Stomach smooth muscle (tissue), 2 donors: ENCODE results near the gene ZBTB21.

ENCODE experiments used
- H3K27ac ChIP-seq: one replicate; pipeline ENCODE4 v1.7.0; 2013; ENCODE audit warnings: mild to moderate bottlenecking, low read length, inconsistent platforms
- H3K27me3 ChIP-seq, 2 donors: one replicate each; pipeline ENCODE4 v1.7.0; 2013; ENCODE audit warnings: low read length in 2 of 2; ENCODE audit not compliant: insufficient read depth in 2 of 2, control insufficient read depth in 1 of 2
- H3K36me3 ChIP-seq, 2 donors: one replicate each; pipeline ENCODE4 v1.7.0; 2013; ENCODE audit warnings: low read length in 2 of 2; ENCODE audit not compliant: control insufficient read depth in 2 of 2, insufficient read depth in 2 of 2
- H3K4me1 ChIP-seq: one replicate; pipeline ENCODE4 v1.7.0; 2013; ENCODE audit warnings: low read length; ENCODE audit not compliant: control insufficient read depth, insufficient read depth
- H3K4me3 ChIP-seq, 2 donors: one replicate each; pipeline ENCODE4 v1.7.0; 2013; ENCODE audit warnings: low read length in 2 of 2
- H3K9ac ChIP-seq, 2 donors: one replicate each; pipeline ENCODE4 v1.7.0; 2013; ENCODE audit warnings: low read length in 2 of 2, mild to moderate bottlenecking in 1 of 2
- H3K9me3 ChIP-seq, 2 donors: one replicate each; pipeline ENCODE4 v1.7.0; 2013; ENCODE audit warnings: low read length in 2 of 2; ENCODE audit not compliant: control insufficient read depth in 2 of 2
- donor health status: healthy.
- donor health status: Pancreatic carcinoma.

The ZBTB21 gene

DNA sequence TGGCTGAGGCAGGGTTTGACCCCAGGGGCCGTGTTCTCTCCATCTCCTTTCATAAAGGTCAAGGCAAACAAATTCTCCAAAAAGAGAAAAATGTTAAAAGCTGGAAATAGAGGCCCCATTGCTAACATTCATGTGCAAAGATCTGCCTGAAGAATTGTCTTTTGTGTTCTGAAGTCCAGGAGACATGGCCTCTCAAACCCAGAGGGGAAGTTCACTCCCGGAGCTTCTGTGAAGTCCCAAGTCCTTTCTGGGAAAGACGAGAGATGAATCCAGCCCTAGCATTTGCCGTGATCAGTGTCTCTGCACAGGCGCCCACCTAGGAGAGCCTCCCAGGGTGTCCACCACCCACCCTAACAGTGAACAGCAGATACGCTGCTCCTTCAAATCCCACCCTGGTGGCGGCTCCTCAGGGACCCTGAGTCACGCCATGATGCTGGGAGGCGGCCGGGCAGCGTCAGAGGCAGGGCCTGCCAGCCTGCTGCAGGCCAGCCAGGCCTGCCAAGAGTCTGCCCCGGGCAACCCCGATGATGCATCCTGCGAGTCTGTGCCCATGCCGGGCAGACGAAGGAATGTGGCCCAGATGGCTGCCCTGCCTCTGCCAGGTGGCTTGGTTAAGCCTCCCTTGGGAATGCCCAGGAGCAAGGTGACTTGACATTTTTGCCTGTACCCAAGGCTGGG is 51.1 kb downstream of the ZBTB21 start:
- H3K4me1 ChIP-seq: peaks cover 17% of the 10 kb centered on the region
- no peak overlapping the region for H3K9ac ChIP-seq
- H3K4me3 ChIP-seq: no peak overlapping the region
- no peaks in the 10 kb centered on the region for H3K27me3 ChIP-seq
- no peaks in the 10 kb centered on the region for H3K9me3 ChIP-seq
- no peaks in the 10 kb centered on the region for H3K36me3 ChIP-seq
- H3K27ac ChIP-seq: no peak overlapping the region

DNA sequence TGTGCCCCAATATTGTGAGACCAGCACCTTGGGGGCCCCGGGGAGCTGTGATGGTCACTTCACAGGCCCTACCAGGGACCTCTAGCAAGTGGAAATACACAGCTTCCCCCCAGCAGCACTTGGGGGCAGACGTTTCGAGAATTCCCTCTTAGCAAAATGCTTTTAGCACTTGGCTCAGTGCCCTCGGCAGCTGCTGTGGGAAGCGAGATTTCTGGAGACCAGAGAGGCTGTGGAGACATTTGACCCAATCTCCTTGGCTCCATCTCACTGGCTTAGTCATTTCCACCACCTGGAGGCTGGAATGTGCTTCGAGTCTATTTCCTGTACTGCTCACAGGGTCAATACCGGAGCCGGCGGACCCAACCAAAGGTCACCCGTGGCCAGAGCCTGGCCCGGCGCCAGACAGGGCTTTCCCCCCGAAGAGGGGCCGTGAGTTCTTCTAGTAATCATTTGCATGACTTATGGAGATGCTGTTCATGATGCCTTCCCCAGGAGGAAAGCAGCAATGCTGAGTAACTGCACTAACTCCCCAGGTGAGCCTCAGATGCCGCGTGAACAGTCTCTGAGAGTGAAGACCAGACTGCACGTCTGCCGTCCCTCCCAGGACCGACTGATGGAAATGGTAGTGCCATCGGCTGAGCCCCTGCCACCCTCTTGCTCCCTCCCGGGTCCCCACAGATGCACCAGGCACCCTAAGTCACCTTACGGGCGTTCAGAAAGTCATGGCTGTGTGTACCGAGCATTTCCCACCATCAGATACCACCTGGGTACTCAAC is 52.0 kb downstream of the ZBTB21 start:
- Histone ChIP-seq H3K9ac (peak overlapping the region in 1 of 2 donors; percentile 13), H3K27ac (peak overlapping the region; percentile 1), H3K27me3 (no peaks in the 10 kb centered on the region), H3K9me3 (no peaks in the 10 kb centered on the region), H3K4me3 (no peak overlapping the region), H3K36me3 (no peaks in the 10 kb centered on the region), H3K4me1 (peaks cover 18% of the 10 kb centered on the region)

DNA sequence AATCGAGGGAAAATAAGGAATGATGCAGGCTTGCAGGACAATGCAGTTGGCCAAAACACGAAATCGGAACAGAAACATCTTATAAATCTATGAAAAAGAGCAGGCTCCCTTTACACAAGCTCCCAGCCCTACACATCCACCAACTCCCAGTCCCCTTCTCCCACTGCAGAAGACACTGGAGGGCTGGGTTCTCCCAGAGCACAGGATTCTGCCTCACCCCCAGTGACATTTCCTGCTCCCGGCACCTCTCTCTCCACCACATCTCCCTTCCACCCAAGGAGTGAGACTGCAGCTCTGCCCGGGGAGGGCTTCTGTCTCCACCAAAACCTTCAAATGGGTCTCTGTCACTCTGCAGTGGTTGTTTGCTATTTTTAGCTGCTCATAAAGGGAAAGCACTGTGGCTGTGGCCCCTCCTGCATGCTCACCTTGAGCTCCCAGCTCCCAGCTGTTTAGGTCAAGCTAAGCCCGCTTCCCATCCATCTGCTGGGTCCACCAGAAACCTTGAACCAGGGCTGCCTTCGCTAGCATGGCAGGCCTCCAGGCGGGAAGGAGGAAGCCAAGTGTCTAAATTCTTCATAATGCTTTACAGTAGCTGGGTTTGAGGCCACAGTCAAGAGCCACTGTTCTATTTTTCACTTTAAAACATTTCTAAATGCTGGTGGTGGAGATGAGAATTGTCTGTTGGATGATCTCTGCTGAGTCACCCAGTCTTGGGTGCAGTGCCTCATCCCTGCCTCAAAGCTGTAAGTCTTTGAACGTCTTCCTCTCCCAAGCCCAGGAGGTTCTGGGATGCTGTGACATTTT is 53.0 kb downstream of the ZBTB21 start:
- Histone ChIP-seq H3K9ac (no peak overlapping the region), H3K9me3 (no peaks in the 10 kb centered on the region), H3K27me3 (no peaks in the 10 kb centered on the region), H3K36me3 (no peaks in the 10 kb centered on the region), H3K4me1 (peaks cover 27% of the 10 kb centered on the region), H3K27ac (peak overlapping the region; percentile 1), H3K4me3 (no peak overlapping the region)

DNA sequence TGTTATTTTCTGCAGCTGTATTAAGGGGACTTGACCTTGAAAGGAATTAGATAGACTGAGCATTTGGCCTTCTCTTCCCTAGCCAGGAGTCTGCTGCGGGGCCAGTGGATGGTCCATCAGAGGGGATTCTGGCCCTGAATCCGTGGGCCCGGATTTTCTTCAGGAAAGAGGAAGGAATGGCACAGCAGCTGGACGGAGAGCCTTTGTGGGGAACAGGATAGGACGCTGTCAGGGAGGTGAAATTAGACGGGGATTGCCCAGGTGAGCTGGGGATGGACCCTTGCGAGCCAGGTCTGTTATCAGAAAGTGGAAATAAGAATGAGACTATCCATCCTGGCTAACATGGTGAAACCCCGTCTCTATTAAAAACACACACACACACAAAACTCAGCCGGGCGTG is 54.6 kb downstream of the ZBTB21 start:
- no peak overlapping the region for H3K9ac ChIP-seq
- H3K36me3 ChIP-seq: peaks cover 0 to 2% of the 10 kb centered on the region in 2 donors
- H3K27me3 ChIP-seq: no peaks in the 10 kb centered on the region
- H3K9me3 ChIP-seq: no peaks in the 10 kb centered on the region
- H3K4me1 ChIP-seq: peaks cover 37% of the 10 kb centered on the region
- no peak overlapping the region for H3K4me3 ChIP-seq
- H3K27ac ChIP-seq: no peak overlapping the region

DNA sequence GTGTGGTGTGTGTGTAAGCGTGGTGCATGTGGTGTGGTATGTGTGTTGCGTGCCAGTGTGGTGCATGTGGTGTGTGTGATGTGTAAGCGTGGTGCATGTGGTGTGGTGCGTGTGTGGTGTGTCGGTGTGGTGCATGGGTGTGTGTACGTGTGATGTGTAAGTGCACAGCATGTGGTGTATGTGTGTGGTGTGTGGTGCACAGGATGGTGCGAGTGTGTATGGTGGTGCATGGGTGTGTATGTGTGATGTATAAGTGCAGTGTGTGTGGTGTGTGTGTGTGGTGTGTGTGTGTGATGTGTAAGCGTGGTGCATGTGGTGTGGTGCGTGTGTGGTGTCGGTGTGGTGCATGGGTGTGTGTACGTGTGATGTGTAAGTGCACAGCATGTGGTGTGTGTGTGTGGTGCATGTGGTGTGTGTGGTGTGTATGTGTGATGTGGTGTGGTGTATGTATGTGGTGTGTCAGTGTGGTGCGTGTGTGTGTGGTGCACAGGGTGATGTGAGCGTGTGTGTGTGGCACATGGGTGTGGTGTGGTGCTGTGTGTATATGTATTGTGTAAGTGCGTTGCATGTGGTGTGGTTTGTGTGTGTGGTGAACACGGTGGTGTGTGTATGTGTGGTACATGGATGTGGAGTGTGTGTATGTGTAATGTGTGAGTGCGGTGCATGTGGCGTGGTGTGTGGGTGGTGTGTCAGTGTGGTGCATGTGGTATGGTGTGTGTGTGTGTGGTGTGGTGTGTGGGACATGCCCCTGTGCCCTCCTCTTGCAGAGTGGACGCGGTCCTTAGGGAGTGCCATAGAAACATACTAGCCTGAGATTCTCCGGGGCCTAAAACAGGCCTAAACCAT is 55.3 kb downstream of the ZBTB21 start:
- Histone ChIP-seq H3K9me3 (no peaks in the 10 kb centered on the region), H3K27ac (no peak overlapping the region), H3K27me3 (no peaks in the 10 kb centered on the region), H3K36me3 (peaks cover 0 to 2% of the 10 kb centered on the region in 2 donors), H3K9ac (no peak overlapping the region), H3K4me3 (no peak overlapping the region), H3K4me1 (peaks cover 37% of the 10 kb centered on the region)

DNA sequence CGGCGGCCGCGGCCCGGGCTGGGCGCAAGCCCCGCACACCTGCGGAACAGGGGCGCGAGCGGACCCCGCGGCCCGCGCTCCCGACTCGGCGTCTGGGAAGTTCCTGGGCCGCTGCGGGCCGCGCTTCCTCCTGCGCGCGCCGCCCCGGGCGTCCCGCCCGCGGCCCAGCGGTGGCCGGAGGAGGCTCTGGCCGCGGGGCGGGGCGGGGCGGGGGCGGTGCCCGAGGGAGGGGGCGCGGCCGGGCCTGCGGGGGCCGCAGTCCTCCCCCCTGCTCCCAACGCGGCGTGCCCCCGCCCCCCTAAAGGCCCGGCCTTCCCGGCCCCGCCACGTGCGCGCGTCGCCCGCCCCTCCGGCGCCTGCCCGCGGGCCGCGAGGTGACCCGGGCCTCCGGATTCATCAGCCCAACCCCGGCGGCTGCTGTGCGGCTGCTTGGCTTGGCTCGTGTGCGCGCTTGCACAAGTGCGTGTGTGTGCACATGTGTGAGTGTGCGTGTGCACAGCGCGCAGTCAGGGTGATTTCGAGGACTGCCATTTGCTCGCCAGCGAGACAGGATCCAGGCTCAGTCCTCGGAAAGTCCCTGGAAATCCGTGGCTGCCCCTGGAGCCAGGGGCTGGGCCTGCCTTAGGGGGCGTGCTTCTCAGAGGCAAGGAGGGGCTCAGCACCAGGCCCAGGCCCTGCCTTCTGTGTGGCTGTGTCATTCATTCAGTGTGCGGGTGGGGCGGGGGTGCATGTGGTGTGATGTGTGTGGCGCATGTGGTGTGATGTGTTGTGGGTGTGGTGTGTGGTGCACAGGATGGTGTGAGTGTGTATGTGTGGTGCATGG is 56.1 kb downstream of the ZBTB21 start, which contains the start of gene C2CD2:
TSS of gene C2CD2 (minus strand) at position 188 of the 823 bp plus-strand sequence. CDS start 370 bp downstream, outside the sequence.
- Histone ChIP-seq H3K27ac (no peak within 1 kb of the TSS), H3K9ac (peak within 1 kb of the TSS; percentile 61 to 62), H3K27me3 (no peaks in the 10 kb centered on the region), H3K4me1 (peaks cover 41% of the 10 kb centered on the region), H3K4me3 (peak within 1 kb of the TSS; percentile 62 to 76), H3K36me3 (peaks cover 0 to 2% of the 10 kb centered on the region in 2 donors), H3K9me3 (no peaks in the 10 kb centered on the region)

DNA sequence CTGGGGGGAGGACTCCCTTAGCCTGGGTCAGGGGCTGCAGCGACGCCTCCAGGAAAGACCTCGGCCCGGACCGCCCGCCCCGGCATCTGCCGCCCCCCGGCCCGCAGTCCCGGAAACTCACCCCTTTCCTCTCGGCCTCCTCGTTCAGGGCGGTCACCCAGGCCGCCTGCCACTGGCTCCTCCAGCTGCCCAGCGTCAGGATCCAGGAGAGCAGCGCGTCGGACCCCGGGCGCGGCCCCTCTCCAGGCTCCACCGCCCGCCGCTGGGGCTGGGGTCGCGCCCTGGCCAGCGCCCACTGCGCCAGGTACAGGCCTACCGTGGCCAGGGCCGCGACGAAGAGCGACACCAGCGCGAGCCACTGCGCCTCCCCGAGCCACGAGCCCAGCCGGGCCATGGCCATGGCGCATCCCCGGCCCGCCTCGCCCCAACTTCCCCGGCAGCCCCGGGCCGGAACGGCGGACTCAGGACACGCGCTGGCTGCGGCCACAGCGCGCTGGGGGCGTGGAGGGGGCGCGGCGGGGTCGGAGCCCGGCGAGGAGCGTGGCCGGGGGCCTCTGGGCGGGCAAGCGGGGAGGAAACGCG is 56.8 kb downstream of the ZBTB21 start:
- Histone ChIP-seq H3K4me1 (peaks cover 46% of the 10 kb centered on the region), H3K9me3 (no peaks in the 10 kb centered on the region), H3K36me3 (peaks cover 0 to 2% of the 10 kb centered on the region in 2 donors), H3K4me3 (peak overlapping the region; percentile 62 to 76), H3K27ac (no peak overlapping the region), H3K9ac (peak overlapping the region; percentile 61 to 62), H3K27me3 (no peaks in the 10 kb centered on the region)

DNA sequence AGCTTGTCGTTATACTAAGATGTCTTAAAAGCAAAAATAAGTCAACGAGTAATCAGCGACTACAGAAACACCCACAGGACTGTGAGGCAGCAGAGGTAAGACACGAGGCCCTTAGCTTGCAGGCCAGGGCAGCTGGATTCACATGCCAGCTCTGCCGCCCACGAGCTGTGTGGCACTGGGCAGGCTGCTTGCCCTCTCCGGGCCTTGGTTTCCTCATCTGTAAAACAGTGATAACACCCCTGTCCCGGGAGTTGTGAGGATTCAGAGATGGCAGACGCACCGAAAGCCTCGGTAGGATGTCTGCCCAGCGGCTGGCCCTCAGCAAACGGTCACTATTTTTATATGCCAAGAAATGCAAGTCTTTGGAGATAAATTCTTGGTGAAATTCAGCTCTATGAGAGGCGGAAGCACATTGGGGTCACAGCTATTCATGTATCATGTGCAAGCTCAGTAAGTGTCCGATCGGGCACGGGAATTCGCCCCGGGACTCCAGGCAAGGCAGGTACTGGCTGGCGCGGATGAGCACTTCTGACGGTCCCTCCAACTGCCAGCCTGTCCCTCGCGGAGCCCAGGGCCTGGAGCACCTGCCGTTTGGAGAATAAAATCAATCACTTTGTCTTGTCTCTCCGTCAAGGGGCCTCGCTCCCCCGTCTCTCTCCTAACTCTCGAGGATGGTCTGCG is 57.5 kb downstream of the ZBTB21 start:
- H3K27me3 ChIP-seq: no peaks in the 10 kb centered on the region
- H3K27ac ChIP-seq: no peak overlapping the region
- no peaks in the 10 kb centered on the region for H3K9me3 ChIP-seq
- H3K36me3 ChIP-seq: peaks cover 0 to 2% of the 10 kb centered on the region in 2 donors
- H3K9ac ChIP-seq: peak overlapping the region; percentile 61 to 62
- H3K4me3 ChIP-seq: peak overlapping the region; percentile 62 to 76
- peaks cover 46% of the 10 kb centered on the region for H3K4me1 ChIP-seq
